Left lung (tissue), 10 donors: Measurements from ENCODE around the gene SLMAP. TPM values are rescaled to one million over a fixed set of nuclear protein-coding genes. Genes with fewer than 3 reads are reported as not detected.

Experiments used
- ATAC-seq: fragments of 200-7000 bp; cut with Tn5 transposase; one replicate; pipeline ENCODE4 v1.9.1; 2020; ENCODE audit warnings: moderate library complexity
- DNase-seq, 4 donors: peaks; one replicate each; pipeline ENCODE4 v3.0.0-alpha.2; 2013 to 2020
- H3K27ac ChIP-seq, 2 donors: fragments of 200-600 bp; sonication (generic) in 1 of 2; one replicate each; pipeline versions ENCODE4 v1.5.0 to v1.8.0; 2020 to 2021
- H3K27me3 ChIP-seq, 2 donors: fragments of 200-600 bp; sonication (generic) in 1 of 2; one replicate each; pipeline versions ENCODE4 v1.5.0 to v1.8.0; 2020 to 2021
- H3K36me3 ChIP-seq, 2 donors: fragments of 200-600 bp; sonication (generic) in 1 of 2; one replicate each; pipeline versions ENCODE4 v1.5.0 to v1.8.0; 2020 to 2021
- H3K4me1 ChIP-seq, 2 donors: fragments of 200-600 bp; one replicate each; pipeline ENCODE4 v1.8.0; 2021
- H3K4me3 ChIP-seq, 2 donors: fragments of 200-600 bp; sonication (generic) in 1 of 2; one replicate each; pipeline versions ENCODE4 v1.5.0 to v1.8.0; 2020 to 2021; ENCODE audit warnings: mild to moderate bottlenecking in 1 of 2
- H3K9me3 ChIP-seq, 2 donors: fragments of 200-600 bp; sonication (generic) in 1 of 2; one replicate each; pipeline versions ENCODE4 v1.5.0 to v1.8.0; 2020 to 2021
- intact Hi-C, 2 donors: fragments of 100-400 bp; cut with DNase I; formaldehyde crosslinking; loops; one replicate each; pipeline versions ENCODE4 v1.11.2 to v1.14.2; 2022
- polyA plus RNA-seq, 6 donors: library from polyadenylated mRNA; unstranded; fragments of 120-200 nt; gene quantifications; one replicate each; pipeline ENCODE4 v1.2.1, GENCODE V29; 2013; ENCODE audit not compliant: insufficient read length in 6 of 6
- total RNA-seq, 2 donors: library from RNA; stranded (reverse); fragmentation: NEBNext Ultra II Directional; extraction: Animal tissue kit (Norgen Biotek cat#: 25700); gene quantifications; one replicate each; pipeline ENCODE4 v1.2.1, GENCODE V29; 2021
- TF ChIP-seq, protein P1 (sequence below), 2 donors: fragments of 200-600 bp; sonication (generic) in 1 of 2; IDR thresholded peaks; one replicate each; pipeline versions ENCODE4 v1.5.0 to v1.8.0; 2021; ENCODE audit warnings: antibody characterized with exemption in 2 of 2
- donor health status: DM: no; HTN: yes; CAD: no.
- donor health status: DM: no; HTN: no; CAD: no.

Gene SLMAP
- total and polyA plus RNA-seq, 8 donors = 43.1 to 65.3 (median 56.3) TPM

DNA sequence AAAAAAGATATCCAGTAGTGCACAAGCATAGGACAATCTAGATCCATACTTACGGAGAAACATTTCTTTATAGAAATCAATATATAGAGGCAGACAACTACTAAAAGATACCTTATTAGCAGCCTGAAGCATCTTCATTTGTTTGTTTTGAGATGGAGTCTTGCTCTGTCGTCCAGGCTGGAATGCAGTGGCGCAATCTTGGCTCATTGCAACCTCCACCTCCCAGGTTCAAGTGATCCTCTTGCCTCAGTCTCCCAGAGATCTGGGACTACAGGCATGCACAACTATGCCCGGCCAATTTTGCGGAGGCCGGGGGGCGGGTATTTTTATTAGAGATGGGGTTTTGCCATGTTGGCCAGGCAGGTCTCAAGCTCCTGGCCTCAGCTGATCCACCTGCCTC lies 18.3 kb upstream of the SLMAP start:
- Histone ChIP-seq H3K9me3 (no peaks in the 10 kb centered on the region), H3K27ac (no peak overlapping the region), H3K4me3 (no peak overlapping the region), H3K4me1 (no peaks in the 10 kb centered on the region), H3K36me3 (no peaks in the 10 kb centered on the region), H3K27me3 (no peaks in the 10 kb centered on the region)
- ATAC-seq = no peak
- intact Hi-C loops = no loop called here
- no peak for DNase-seq
- TF ChIP-seq, protein P1, sequence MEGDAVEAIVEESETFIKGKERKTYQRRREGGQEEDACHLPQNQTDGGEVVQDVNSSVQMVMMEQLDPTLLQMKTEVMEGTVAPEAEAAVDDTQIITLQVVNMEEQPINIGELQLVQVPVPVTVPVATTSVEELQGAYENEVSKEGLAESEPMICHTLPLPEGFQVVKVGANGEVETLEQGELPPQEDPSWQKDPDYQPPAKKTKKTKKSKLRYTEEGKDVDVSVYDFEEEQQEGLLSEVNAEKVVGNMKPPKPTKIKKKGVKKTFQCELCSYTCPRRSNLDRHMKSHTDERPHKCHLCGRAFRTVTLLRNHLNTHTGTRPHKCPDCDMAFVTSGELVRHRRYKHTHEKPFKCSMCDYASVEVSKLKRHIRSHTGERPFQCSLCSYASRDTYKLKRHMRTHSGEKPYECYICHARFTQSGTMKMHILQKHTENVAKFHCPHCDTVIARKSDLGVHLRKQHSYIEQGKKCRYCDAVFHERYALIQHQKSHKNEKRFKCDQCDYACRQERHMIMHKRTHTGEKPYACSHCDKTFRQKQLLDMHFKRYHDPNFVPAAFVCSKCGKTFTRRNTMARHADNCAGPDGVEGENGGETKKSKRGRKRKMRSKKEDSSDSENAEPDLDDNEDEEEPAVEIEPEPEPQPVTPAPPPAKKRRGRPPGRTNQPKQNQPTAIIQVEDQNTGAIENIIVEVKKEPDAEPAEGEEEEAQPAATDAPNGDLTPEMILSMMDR (IDR thresholded peaks at IDR 0.05) = no peak

DNA sequence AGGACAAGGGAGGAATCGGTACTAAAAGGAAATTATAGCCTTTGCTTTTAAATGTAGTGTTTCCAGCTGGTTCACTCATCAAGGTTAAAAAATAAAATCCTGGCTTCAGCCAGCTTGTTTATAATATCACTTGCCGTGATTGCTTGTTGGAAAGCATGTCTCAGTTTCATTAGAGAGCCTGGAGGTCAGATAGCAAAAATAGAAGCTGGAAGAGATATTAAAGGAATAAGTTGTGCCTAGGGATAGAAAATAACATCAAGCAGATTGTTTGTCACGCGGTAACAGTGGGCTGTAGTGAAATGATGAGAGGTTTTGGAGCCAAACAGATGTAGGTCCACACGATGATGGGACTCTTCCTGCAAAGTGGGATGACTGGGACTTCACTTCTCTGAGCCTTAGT lies 17.7 kb upstream of the SLMAP start:
- no peaks in the 10 kb centered on the region for H3K36me3 ChIP-seq
- H3K27ac ChIP-seq = no peak overlapping the region
- no peaks in the 10 kb centered on the region for H3K9me3 ChIP-seq
- DNase-seq (peak in 2 of 4 donors; percentile 34 to 50), ATAC-seq (no peak)
- TF ChIP-seq, protein P1 (IDR thresholded peaks at IDR 0.05) = no peak
- intact Hi-C loops = no loop called here
- no peaks in the 10 kb centered on the region for H3K4me1 ChIP-seq
- H3K4me3 ChIP-seq = no peak overlapping the region
- H3K27me3 ChIP-seq = no peaks in the 10 kb centered on the region

DNA sequence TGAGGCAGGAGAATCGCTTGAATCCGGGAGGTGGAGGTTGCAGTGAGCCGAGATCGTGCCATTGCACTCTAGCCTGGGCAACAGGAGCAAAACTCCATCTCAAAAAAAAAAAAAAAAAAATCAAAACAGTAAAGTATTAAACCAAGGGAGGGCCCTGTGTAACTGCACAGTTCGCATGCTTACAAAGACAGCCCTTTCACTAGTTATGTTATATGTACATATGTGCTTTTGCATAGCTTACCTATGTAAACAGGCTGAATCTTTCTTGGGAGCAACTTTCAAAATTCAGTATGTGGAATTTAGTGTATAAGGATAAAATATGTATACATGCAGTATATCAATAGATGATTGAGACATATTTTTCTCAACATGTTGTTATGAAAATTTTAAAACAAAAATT lies 16.1 kb upstream of the SLMAP start:
- H3K27ac ChIP-seq = no peak overlapping the region
- TF ChIP-seq, protein P1 (IDR thresholded peaks at IDR 0.05) = no peak
- H3K36me3 ChIP-seq = no peaks in the 10 kb centered on the region
- intact Hi-C loops = no loop called here
- no peak overlapping the region for H3K4me3 ChIP-seq
- no peak for ATAC-seq
- no peaks in the 10 kb centered on the region for H3K27me3 ChIP-seq
- H3K4me1 ChIP-seq = no peaks in the 10 kb centered on the region
- DNase-seq = no peak
- H3K9me3 ChIP-seq = no peaks in the 10 kb centered on the region

DNA sequence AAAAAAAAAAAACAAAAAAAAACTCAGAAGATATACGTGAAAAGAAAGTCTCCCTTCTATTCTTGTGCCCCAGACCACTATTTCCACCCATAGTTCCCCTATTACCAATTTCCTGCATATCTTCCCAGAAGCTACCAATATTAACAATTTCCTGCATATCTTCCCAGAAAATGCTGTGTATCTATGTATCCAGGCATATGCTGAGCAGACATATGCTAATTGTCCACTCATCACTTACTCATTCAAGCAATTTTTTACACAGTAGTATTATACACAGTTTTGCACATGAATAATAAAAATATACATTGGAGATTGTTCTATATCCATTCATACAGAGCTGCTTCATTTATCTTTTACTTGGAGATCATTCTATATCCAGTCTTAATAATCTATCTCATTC lies 12.6 kb upstream of the SLMAP start:
- DNase-seq (no peak), ATAC-seq (no peak)
- Histone ChIP-seq H3K36me3 (no peaks in the 10 kb centered on the region), H3K4me3 (no peak overlapping the region), H3K27ac (no peak overlapping the region), H3K9me3 (no peaks in the 10 kb centered on the region), H3K27me3 (no peaks in the 10 kb centered on the region), H3K4me1 (no peaks in the 10 kb centered on the region)
- TF ChIP-seq, protein P1 (IDR thresholded peaks at IDR 0.05) = no peak
- intact Hi-C loops = no loop called here

DNA sequence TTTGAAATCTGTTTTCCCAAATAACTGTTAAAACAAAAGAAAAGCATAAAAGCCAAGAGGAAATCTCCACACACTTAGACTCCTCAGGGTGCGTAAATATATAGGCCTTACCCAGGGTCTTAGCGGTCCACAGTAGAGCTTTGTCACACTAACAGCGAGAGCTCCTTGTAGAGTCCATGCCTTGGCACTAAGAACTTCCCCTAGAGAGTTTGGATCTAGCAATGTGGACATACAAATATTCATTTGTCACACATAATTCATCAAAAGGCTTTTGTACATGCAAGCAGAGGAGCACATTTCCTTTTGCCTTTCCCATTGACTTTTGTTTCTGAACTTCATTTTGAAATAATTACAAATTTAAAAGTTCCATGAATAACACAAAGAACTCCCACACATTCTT lies 11.0 kb upstream of the SLMAP start:
- H3K27ac ChIP-seq = no peak overlapping the region
- H3K4me3 ChIP-seq = no peak overlapping the region
- DNase-seq = no peak
- intact Hi-C loops = no loop called here
- TF ChIP-seq, protein P1 (IDR thresholded peaks at IDR 0.05) = no peak
- no peaks in the 10 kb centered on the region for H3K27me3 ChIP-seq
- no peaks in the 10 kb centered on the region for H3K9me3 ChIP-seq
- no peaks in the 10 kb centered on the region for H3K36me3 ChIP-seq
- ATAC-seq = no peak
- H3K4me1 ChIP-seq = no peaks in the 10 kb centered on the region
